GM19397 (cell line): ENCODE data around the gene RASGEF1C.

Source experiments
- ATAC-seq: cut with Tn5 transposase; IDR thresholded peaks from one replicate; pipeline ENCODE4 v1.9.1; 2021; ENCODE audit warnings: mild to moderate bottlenecking, moderate library complexity; ENCODE audit not compliant: unreplicated experiment

Gene RASGEF1C

GRCh38 chr5:180160789-180161188 lies 48.2 kb downstream of the RASGEF1C start:
- no peak for ATAC-seq

GRCh38 chr5:180160215-180160614 lies 48.8 kb downstream of the RASGEF1C start:
- ATAC-seq: no peak

GRCh38 chr5:180159756-180160155 lies 49.3 kb downstream of the RASGEF1C start:
- no peak for ATAC-seq

- ATAC-seq: no peak
Measured at GRCh38 chr5:180157866-180158265, 51.1 kb downstream of the RASGEF1C start.

- no peak for ATAC-seq
Measured at GRCh38 chr5:180156141-180156540, 52.9 kb downstream of the RASGEF1C start.

GRCh38 chr5:180155365-180155926 lies 53.6 kb downstream of the RASGEF1C start:
- ATAC-seq: no peak

GRCh38 chr5:180154821-180155364 lies 54.1 kb downstream of the RASGEF1C start:
- no peak for ATAC-seq

GRCh38 chr5:180153991-180154390 lies 55.0 kb downstream of the RASGEF1C start:
- no peak for ATAC-seq

- ATAC-seq: no peak
Measured at GRCh38 chr5:180153099-180153498, 55.9 kb downstream of the RASGEF1C start.

- no peak for ATAC-seq
Measured at GRCh38 chr5:180143656-180144364, 65.2 kb downstream of the RASGEF1C start.

- ATAC-seq: no peak
Measured at GRCh38 chr5:180142824-180143610, 66.0 kb downstream of the RASGEF1C start.

- no peak for ATAC-seq
Measured at GRCh38 chr5:180142021-180142765, 66.8 kb downstream of the RASGEF1C start.

GRCh38 chr5:180141068-180141660 lies 67.8 kb downstream of the RASGEF1C start:
- no peak for ATAC-seq

- ATAC-seq: no peak
Measured at GRCh38 chr5:180140571-180140970, 68.4 kb downstream of the RASGEF1C start.

- no peak for ATAC-seq
Measured at GRCh38 chr5:180140079-180140554, 68.9 kb downstream of the RASGEF1C start.

GRCh38 chr5:180139731-180140055 lies 69.3 kb downstream of the RASGEF1C start:
- no peak for ATAC-seq

- ATAC-seq: no peak
Measured at GRCh38 chr5:180138976-180139730, 69.9 kb downstream of the RASGEF1C start.

- ATAC-seq: no peak
Measured at GRCh38 chr5:180138214-180138975, 70.6 kb downstream of the RASGEF1C start.
